ENCODE results near the gene ITSN1.

Gene ITSN1

DNA sequence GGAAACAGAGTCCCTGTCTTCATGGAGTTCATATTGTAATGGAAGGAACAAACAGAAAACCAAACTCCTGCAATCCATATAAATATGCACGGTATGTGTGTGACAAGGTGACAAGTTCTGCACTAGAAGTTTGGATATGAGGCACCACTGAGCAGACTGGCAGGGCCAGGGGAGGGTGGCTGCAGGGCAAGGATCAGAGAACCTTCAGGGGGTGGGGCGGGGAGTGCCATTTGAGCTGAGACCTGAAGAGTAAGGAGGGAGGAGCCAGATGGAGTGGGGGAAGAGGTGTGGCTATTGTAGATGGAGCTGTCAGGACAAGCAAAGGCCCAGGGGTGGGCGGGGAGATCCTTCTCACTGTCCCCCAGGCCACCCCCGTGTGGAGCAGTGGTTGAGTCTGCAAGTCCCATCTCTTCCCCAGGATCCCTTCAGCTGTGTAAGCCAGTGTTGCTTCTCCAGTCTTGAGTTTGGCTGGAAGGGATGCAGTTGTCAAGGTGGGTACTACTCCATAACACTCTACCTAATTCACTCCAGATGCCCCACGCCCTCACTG lies 196.9 kb downstream of the ITSN1 start:
- no peak for DNase-seq (ENCODE audit: low read depth)

DNA sequence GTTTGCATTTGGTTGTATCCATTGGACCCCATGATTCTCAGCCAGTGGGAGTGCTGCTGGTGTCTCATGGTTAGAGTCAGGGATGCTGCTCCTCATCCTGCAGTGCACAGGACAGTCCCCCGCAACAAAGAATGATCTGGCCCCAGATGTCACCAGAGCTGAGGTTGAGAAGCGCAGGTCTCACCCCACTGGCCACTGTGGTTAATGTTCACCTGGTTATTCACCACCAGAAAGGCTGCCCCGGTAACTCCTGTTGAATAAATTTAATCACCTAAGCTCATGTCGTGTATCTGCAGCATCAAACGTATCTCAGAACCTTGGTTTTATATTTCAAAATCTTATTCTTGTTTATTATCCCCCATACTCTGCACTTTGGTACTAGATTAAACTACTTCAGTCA lies 197.5 kb downstream of the ITSN1 start:
- no peak for DNase-seq (ENCODE audit: low read depth)

- no peak for DNase-seq (ENCODE audit: low read depth)
Measured at GRCh38 chr21:33840771-33841170, 198.5 kb downstream of the ITSN1 start.

DNA sequence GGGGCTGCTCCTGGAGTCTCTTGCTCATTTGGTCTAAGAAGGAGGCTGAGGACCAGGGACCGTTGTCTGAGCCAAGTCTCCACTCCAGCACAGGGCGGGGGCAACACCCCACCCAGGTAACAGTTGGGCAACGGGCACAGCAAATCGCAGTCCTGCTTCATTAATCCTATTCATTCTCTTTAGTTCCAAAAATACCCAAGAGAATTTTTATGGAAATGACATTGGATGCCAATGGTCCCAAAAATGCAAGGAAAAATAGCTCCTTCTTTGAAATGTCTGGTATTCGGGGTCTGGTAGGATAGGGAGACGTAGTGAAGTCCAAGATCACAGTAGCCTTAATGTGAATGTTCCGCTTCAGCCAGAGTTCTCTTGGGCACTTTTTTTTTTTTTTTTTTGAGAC lies 199.3 kb downstream of the ITSN1 start:
- DNase-seq (ENCODE audit: low read depth): no peak

GRCh38 chr21:33843216-33843615 lies 200.9 kb downstream of the ITSN1 start:
- DNase-seq (ENCODE audit: low read depth): no peak

GRCh38 chr21:33844104-33844889 lies 202.0 kb downstream of the ITSN1 start:
- no peak for DNase-seq (ENCODE audit: low read depth)

DNA sequence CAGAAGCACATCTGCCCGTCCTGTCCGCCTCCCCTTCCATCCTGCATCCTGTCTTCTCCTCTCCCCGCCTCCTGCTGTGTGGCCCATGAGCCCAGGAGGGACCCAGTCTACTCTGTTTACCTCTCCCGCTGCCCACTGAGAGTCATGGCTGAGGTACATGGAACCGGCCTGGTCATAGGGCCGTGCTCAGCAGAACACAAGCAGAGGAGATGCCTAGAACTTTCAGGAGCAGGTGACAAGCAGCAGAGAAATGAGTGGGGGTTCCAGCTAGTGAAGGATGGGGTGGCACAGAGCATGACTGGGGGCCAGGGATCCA lies 202.5 kb downstream of the ITSN1 start:
- DNase-seq (ENCODE audit: low read depth): no peak

GRCh38 chr21:33846141-33846540 lies 203.8 kb downstream of the ITSN1 start:
- no peak for DNase-seq (ENCODE audit: low read depth)

- DNase-seq (ENCODE audit: low read depth): no peak
Measured at GRCh38 chr21:33847588-33848248, 205.4 kb downstream of the ITSN1 start.

DNA sequence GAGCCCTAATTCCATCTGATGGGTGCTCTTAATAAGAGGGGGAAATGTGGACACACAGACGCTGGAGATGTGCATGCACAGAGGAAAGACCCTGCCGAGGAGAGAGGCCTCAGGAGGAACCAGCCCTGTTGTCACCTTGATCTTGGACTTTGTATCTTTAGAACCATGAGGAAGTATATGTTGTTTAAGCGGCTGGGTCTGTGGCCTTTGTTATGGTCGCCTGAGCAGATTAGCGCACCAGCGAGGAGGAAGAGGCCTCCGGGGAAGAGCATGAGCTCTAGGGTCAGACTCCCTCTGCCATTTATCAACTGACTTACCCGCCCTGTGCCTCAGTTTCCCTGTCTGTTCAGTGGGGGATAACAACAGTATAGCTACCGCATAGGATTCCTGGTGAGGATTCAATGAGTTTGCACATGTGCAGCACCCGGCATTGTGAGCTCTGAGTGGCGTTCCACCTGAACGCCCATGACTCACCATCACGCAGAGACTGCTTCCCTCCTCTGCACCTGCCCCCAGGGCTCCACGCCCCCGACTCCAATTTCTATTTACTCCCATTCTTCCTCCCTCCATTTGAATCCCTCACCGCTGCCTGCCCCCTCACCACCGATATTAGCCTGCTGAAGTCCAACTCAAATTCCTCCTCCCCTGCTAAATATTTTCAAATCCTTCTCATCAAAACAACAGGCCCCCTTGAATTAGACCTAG lies 206.1 kb downstream of the ITSN1 start:
- DNase-seq (ENCODE audit: low read depth): no peak

DNA sequence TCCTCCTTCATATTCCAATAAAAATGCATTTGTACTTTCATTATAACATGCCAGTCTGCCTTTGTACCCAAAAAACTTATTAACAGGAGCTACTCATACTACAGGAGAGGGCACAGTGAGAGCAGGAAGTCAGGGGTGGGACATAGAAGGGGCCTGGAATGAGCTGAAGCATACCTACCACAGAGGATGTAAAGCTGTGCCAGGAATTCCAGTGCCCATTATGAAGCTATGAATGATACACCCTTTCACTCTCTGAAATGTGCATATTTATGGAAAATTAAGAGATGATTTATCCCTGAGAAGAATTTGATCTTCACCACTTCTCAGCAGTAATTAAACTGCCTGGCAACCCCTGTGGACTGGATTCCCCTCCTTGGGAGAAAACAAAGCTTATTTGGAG lies 207.5 kb downstream of the ITSN1 start:
- no peak for DNase-seq (ENCODE audit: low read depth)

GRCh38 chr21:33850401-33850800 lies 208.1 kb downstream of the ITSN1 start:
- DNase-seq (ENCODE audit: low read depth): no peak

DNA sequence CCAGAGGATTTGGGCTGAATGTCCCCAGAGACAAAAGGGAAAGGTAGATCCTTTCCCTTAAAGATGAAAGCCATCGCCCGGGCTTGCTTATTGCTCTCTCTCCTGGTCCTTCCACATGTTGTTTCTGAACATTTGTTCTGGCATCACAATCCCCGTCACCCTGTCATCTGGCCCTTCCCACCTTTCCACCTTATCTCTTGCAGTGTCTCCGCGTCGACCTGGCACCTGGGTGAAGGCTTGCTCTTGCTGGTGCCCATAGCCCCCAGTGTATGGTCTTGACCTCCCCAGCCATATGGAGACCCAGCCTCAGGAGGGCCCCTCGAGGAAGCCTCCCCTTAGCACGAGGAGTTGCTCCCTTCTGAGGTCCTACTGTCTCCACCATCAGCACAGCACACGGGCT lies 208.7 kb downstream of the ITSN1 start:
- DNase-seq (ENCODE audit: low read depth): no peak

GRCh38 chr21:33852485-33852884 lies 210.2 kb downstream of the ITSN1 start:
- DNase-seq (ENCODE audit: low read depth): no peak

GRCh38 chr21:33854604-33855003 lies 212.3 kb downstream of the ITSN1 start:
- DNase-seq (ENCODE audit: low read depth): no peak

DNA sequence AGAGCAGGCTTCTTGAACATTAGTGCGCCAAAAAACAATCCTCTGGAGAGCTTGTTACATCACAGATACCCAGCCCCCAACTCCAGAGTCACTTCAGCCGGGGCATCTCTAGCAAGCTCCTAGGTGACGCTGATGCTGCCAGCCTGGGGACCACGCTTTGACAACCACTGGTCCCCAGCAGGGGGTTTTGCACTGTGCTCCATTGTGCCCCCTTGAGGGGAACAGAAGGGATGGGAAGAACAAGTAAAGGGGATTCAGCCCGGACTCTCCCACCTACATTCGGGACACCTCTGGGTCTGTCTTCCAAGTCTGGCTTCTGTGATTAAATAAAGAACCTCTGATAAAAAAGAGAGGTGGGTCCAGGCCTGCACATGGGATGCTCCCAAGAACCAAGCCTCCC lies 212.9 kb downstream of the ITSN1 start:
- DNase-seq (ENCODE audit: low read depth): no peak

- no peak for DNase-seq (ENCODE audit: low read depth)
Measured at GRCh38 chr21:33856893-33857527, 214.7 kb downstream of the ITSN1 start.

GRCh38 chr21:33857846-33858666 lies 215.8 kb downstream of the ITSN1 start:
- no peak for DNase-seq (ENCODE audit: low read depth)

- no peak for DNase-seq (ENCODE audit: low read depth)
Measured at GRCh38 chr21:33858667-33859372, 216.5 kb downstream of the ITSN1 start.

- DNase-seq (ENCODE audit: low read depth): no peak
Measured at GRCh38 chr21:33859373-33860102, 217.2 kb downstream of the ITSN1 start.
